Activated CD8-positive, alpha-beta T cell treated with anti-CD3 and anti-CD28 coated beads for 36 hours (primary cell): ENCODE measurements around the gene TM6SF1. TPM values are rescaled to one million over a fixed set of nuclear protein-coding genes. Genes with fewer than 3 reads are reported as not detected.
A peak's percentile ranks its signal among the peaks of the same experiment; 100 is the strongest.

ENCODE experiments used
- ATAC-seq: fragments of 200-7000 bp; cut with Tn5 transposase; one replicate; pipeline ENCODE4 v1.10.0; 2021; ENCODE audit warnings: mild to moderate bottlenecking, moderate library complexity
- CTCF ChIA-PET: fragments of 350-600 bp; sonication (Branson Sonifier 250); formaldehyde crosslinking; loops from one replicate; lab custom pipeline; 2021; ENCODE audit warnings: antibody characterized with exemption; lab: Charles Lee
- POLR2A ChIA-PET: fragments of 350-600 bp; sonication (Branson Sonifier 250); formaldehyde crosslinking; loops from one replicate; lab custom pipeline; 2021; ENCODE audit warnings: antibody characterized with exemption; lab: Charles Lee
- DNase-seq: peaks from one replicate; pipeline ENCODE4 v3.0.0-alpha.2; 2020
- H3K27ac Mint-ChIP-seq: one replicate; pipeline ENCODE4 v1.8.0; 2021; ENCODE audit warnings: mild to moderate bottlenecking, mixed read lengths
- H3K27me3 Mint-ChIP-seq: one replicate; pipeline ENCODE4 v1.8.0; 2021; ENCODE audit warnings: mixed read lengths
- H3K36me3 Mint-ChIP-seq: one replicate; pipeline ENCODE4 v1.8.0; 2021; ENCODE audit warnings: low read depth, mixed read lengths
- H3K4me1 Mint-ChIP-seq: one replicate; pipeline ENCODE4 v1.8.0; 2021; ENCODE audit warnings: low read depth, mixed read lengths
- H3K4me3 Mint-ChIP-seq: one replicate; pipeline ENCODE4 v1.8.0; 2021; ENCODE audit warnings: mild to moderate bottlenecking, moderate library complexity, mixed read lengths
- H3K9me3 Mint-ChIP-seq: one replicate; pipeline ENCODE4 v1.8.0; 2021; ENCODE audit warnings: mixed read lengths
- intact Hi-C: fragments of 100-400 bp; cut with micrococcal nuclease; formaldehyde crosslinking; loops from one replicate; pipeline ENCODE4 v1.10.0; 2022
- total RNA-seq, 2 experiments: library from RNA; stranded (reverse); gene quantifications; one replicate each; pipeline ENCODE4 v1.2.3, GENCODE V29; 2021
- TF ChIP-seq, protein P1 (sequence below): fragments of 200-600 bp; IDR thresholded peaks from one replicate; pipeline ENCODE4 v1.8.0; 2022; ENCODE audit warnings: antibody characterized with exemption, mild to moderate bottlenecking

TM6SF1 gene
- total RNA-seq, 2 experiments from 2014 or later: 5.6 TPM

DNA sequence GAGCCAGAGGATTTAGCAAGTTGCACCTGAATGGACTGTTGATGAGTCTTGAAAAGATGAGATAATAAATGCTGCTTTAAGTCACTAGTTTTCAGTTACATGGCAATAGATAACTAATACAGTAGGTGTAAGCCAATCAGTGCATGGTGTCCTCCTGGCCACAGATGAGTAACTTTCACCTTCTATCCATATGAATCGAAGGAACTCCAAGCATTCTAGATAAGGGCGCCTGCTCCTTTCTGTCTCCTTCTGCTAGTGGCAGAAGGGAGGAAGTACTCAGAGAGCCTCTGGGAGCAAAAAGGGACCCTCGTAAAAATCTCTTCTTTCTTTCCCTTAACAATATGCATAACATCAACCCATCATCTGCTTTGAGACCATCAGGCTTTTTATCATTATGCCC is 37.3 kb downstream of the TM6SF1 start:
- CTCF ChIA-PET: no interaction called here
- H3K36me3 Mint-ChIP-seq: peaks cover 22% of the 10 kb centered on the region

DNA sequence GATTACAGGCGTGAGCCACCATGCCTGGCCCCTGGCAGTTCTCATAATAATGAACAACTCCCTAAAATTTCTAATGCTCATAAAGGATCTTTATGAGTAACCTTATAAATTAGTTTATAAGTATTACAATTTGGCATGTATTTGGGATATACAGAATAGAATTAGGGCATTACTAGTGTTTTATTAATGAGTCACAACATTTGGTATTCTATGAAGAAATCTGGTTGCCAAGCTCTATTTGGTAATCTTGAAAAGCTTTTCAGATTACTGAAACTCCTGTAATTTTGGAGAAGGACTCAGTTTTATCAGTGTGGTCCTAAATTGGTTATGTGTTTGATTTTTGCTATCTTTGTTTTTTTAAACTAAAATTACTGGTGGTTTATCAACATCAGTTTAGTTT is 45.8 kb downstream of the TM6SF1 start:
- CTCF ChIA-PET: no interaction called here
- POLR2A ChIA-PET: no interaction called here
- intact Hi-C loops: no loop called here

More for the DNA sequence above, 37.3 kb downstream of the TM6SF1 start:
- DNase-seq (no peak), ATAC-seq (no peak)
- TF ChIP-seq, protein P1, sequence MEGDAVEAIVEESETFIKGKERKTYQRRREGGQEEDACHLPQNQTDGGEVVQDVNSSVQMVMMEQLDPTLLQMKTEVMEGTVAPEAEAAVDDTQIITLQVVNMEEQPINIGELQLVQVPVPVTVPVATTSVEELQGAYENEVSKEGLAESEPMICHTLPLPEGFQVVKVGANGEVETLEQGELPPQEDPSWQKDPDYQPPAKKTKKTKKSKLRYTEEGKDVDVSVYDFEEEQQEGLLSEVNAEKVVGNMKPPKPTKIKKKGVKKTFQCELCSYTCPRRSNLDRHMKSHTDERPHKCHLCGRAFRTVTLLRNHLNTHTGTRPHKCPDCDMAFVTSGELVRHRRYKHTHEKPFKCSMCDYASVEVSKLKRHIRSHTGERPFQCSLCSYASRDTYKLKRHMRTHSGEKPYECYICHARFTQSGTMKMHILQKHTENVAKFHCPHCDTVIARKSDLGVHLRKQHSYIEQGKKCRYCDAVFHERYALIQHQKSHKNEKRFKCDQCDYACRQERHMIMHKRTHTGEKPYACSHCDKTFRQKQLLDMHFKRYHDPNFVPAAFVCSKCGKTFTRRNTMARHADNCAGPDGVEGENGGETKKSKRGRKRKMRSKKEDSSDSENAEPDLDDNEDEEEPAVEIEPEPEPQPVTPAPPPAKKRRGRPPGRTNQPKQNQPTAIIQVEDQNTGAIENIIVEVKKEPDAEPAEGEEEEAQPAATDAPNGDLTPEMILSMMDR: no peak
- Mint-ChIP-seq H3K27me3 (no peaks in the 10 kb centered on the region), H3K27ac (no peak overlapping the region), H3K4me1 (no peaks in the 10 kb centered on the region), H3K4me3 (no peak overlapping the region), H3K9me3 (peaks cover 5% of the 10 kb centered on the region)
- POLR2A ChIA-PET: no interaction called here
- intact Hi-C loops: no loop called here

DNA sequence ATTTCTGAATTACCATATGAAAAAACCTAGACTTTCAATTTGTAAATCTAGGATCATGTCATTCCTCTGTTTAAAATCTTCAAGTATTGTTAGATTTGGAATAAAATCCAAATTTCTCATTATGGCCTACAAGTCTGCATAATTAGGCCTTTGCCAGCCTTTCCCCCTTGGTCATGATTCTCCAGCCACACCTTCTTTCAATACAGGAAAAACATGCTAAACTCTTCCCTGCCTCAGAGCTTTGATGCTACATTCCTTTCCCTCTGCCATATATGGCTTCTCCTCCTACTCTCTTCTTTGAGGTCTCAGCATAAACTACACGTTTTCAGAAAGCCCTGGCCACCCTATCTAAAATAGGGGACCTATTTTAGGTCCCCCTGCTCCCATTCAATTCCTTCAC is 48.5 kb downstream of the TM6SF1 start:
- CTCF ChIA-PET: no interaction called here
- Mint-ChIP-seq H3K9me3 (no peaks in the 10 kb centered on the region), H3K36me3 (peaks cover 4% of the 10 kb centered on the region)

More for the DNA sequence above, 45.8 kb downstream of the TM6SF1 start:
- peaks cover 12% of the 10 kb centered on the region for H3K4me1 Mint-ChIP-seq
- H3K27me3 Mint-ChIP-seq: no peaks in the 10 kb centered on the region
- no peak overlapping the region for H3K27ac Mint-ChIP-seq
- peaks cover 13% of the 10 kb centered on the region for H3K36me3 Mint-ChIP-seq
- DNase-seq: no peak
- TF ChIP-seq, protein P1: no peak
- no peak overlapping the region for H3K4me3 Mint-ChIP-seq
- ATAC-seq: no peak
- H3K9me3 Mint-ChIP-seq: no peaks in the 10 kb centered on the region

DNA sequence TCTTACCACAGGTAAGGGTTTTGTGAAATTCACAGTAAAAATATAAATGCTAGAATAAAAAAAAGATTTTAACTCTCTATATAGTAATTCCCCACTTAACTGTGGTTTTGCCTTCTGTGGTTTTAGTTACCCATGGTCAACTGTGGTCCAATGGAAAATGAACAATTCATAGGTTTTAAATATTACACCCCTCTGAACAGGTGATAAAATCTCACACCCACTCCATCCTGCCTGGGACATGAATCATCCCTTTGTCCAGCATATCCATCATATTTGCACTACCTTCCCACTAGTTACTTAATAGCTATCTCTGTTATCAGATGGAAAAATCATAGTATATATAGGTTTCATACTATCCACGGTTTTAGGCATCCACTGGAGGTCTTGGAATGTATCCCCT is 50.9 kb downstream of the TM6SF1 start:
- peaks cover 24% of the 10 kb centered on the region for H3K4me1 Mint-ChIP-seq
- peaks cover 10% of the 10 kb centered on the region for H3K36me3 Mint-ChIP-seq
- ATAC-seq: peak; percentile 24
- intact Hi-C loops: loop anchor here (2.0 kb wide), 1 partner anchor 40 kb away; no protein-coding TSS in a partner anchor
- no peaks in the 10 kb centered on the region for H3K9me3 Mint-ChIP-seq
- ChIA-PET CTCF (no interaction called here), POLR2A (no interaction called here)
- no peaks in the 10 kb centered on the region for H3K27me3 Mint-ChIP-seq
- no peak overlapping the region for H3K27ac Mint-ChIP-seq
- no peak overlapping the region for H3K4me3 Mint-ChIP-seq
- peak; percentile 27 for DNase-seq
- TF ChIP-seq, protein P1: no peak

More for the DNA sequence above, 48.5 kb downstream of the TM6SF1 start:
- Mint-ChIP-seq H3K4me3 (no peak overlapping the region), H3K27me3 (no peaks in the 10 kb centered on the region), H3K4me1 (peaks cover 15% of the 10 kb centered on the region), H3K27ac (no peak overlapping the region)
- POLR2A ChIA-PET: no interaction called here
- no peak for ATAC-seq
- TF ChIP-seq, protein P1: no peak
- DNase-seq: no peak
- intact Hi-C loops: no loop called here

DNA sequence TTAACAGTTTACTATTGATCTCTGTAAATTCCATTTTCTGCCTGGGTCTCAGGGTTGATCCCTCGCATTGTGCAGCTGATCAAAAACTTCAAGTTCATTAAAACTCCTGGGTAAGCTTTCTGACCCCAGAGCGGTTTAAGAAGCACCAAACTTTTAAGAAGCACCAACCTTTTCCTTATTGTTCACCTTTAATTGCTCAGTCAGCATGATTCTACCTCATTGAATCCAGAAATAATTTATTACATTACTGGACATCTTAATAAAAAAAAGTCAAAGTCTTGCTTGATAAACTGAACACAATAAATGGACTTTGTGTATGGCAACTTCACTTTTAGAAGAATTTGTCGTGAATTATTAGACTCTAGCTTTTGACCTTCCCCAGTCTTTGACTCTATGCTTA is 53.3 kb downstream of the TM6SF1 start:
- TF ChIP-seq, protein P1: no peak
- Mint-ChIP-seq H3K36me3 (peaks cover 13% of the 10 kb centered on the region), H3K27ac (no peak overlapping the region), H3K4me1 (peaks cover 34% of the 10 kb centered on the region), H3K4me3 (no peak overlapping the region), H3K27me3 (no peaks in the 10 kb centered on the region), H3K9me3 (peaks cover 2% of the 10 kb centered on the region)
- CTCF ChIA-PET: no interaction called here
- POLR2A ChIA-PET: interaction anchor here (1.5 kb wide), 1 partner anchor 45 kb away, joined by 3 read pairs; no protein-coding TSS in a partner anchor
- DNase-seq (no peak), ATAC-seq (no peak)
- intact Hi-C loops: no loop called here
